ENCODE data around the gene MAN1A1.

DNA sequence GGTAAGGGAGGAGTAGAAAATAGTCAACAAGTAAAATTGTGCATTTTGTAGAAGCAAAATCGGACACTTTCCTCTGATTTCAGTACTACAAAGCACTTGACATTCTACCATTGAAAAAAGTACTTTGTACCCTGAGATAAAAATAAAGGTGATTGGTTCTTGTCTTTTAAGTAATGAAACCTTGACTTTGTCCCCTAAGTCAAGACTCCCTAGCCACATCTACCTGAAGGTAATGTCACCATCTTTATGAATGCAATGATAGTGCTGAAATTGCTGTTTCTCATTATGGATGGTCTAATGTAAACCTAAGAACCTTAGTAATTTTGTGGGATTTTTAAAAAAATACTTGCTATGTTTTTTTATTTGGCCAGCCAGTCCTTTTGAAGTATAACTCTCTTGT is 2.4 kb upstream of the MAN1A1 start:
- TF ChIP-seq TAF1 (IDR thresholded peaks at IDR 0.05; ENCODE audit: low read depth) (no peak), SMC3 (conservative IDR thresholded peaks at IDR 0.05; ENCODE audit: poor library complexity) (no peak), EP300 (conservative IDR thresholded peaks at IDR 0.05; ENCODE audit: poor library complexity, severe bottlenecking) (no peak), EZH2 (IDR thresholded peaks at IDR 0.05; ENCODE audit: borderline replicate concordance, insufficient read depth, low read length, poor library complexity, severe bottlenecking) (no peak), POLR2AphosphoS5 (IDR thresholded peaks at IDR 0.05) (no peak)
- TF ChIP-seq, protein P1, sequence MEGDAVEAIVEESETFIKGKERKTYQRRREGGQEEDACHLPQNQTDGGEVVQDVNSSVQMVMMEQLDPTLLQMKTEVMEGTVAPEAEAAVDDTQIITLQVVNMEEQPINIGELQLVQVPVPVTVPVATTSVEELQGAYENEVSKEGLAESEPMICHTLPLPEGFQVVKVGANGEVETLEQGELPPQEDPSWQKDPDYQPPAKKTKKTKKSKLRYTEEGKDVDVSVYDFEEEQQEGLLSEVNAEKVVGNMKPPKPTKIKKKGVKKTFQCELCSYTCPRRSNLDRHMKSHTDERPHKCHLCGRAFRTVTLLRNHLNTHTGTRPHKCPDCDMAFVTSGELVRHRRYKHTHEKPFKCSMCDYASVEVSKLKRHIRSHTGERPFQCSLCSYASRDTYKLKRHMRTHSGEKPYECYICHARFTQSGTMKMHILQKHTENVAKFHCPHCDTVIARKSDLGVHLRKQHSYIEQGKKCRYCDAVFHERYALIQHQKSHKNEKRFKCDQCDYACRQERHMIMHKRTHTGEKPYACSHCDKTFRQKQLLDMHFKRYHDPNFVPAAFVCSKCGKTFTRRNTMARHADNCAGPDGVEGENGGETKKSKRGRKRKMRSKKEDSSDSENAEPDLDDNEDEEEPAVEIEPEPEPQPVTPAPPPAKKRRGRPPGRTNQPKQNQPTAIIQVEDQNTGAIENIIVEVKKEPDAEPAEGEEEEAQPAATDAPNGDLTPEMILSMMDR (IDR thresholded peaks at IDR 0.05; ENCODE audit: poor library complexity, severe bottlenecking), result no peak
- TF ChIP-seq, protein P2, sequence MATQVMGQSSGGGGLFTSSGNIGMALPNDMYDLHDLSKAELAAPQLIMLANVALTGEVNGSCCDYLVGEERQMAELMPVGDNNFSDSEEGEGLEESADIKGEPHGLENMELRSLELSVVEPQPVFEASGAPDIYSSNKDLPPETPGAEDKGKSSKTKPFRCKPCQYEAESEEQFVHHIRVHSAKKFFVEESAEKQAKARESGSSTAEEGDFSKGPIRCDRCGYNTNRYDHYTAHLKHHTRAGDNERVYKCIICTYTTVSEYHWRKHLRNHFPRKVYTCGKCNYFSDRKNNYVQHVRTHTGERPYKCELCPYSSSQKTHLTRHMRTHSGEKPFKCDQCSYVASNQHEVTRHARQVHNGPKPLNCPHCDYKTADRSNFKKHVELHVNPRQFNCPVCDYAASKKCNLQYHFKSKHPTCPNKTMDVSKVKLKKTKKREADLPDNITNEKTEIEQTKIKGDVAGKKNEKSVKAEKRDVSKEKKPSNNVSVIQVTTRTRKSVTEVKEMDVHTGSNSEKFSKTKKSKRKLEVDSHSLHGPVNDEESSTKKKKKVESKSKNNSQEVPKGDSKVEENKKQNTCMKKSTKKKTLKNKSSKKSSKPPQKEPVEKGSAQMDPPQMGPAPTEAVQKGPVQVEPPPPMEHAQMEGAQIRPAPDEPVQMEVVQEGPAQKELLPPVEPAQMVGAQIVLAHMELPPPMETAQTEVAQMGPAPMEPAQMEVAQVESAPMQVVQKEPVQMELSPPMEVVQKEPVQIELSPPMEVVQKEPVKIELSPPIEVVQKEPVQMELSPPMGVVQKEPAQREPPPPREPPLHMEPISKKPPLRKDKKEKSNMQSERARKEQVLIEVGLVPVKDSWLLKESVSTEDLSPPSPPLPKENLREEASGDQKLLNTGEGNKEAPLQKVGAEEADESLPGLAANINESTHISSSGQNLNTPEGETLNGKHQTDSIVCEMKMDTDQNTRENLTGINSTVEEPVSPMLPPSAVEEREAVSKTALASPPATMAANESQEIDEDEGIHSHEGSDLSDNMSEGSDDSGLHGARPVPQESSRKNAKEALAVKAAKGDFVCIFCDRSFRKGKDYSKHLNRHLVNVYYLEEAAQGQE (IDR thresholded peaks at IDR 0.05; ENCODE audit: borderline replicate concordance), result no peak

Measured in neural cell (in vitro differentiated cells).